ENCODE measurements around the gene RNFT2.

Gene RNFT2

DNA sequence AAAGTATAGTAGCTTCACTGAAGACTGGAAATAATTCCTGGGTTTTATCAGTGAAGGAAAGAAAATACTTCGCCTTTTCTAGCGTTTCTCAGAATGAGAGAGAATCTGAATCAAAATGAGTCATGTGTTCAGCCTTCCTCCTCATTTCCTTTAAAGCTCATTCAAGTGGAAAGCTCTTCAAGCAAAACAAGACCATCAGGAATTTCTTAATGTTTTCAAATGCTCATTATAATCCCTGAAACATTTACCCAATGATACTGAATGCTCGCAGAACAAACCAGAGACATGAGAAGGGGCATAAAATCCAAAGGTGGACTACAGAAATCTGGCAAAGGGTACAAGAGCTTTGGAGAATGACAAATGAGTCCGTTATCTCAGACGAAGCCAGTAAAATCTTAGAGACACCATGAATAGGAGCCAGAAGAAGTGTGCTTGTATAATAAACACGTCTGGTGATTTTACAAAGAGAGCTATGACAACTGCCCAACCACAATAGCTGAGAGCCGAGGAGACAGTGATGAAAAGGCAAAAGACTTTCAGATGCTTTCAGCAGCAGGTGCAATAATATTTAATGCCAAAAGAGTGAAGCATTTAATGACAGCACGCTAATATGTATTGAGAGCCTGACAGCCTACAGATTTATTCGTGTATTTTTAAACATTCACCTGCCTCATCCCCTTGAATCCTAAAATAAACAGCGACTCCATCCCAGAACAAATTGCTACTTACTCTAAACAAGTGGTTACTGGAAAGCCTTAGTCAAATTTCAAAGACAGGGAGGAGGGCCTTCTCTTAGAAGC lies 19.3 kb upstream of the RNFT2 start:
- Histone ChIP-seq H3K4me3 (no peak overlapping the region), H3K27ac (no peak overlapping the region)
- TF ChIP-seq, protein P1, sequence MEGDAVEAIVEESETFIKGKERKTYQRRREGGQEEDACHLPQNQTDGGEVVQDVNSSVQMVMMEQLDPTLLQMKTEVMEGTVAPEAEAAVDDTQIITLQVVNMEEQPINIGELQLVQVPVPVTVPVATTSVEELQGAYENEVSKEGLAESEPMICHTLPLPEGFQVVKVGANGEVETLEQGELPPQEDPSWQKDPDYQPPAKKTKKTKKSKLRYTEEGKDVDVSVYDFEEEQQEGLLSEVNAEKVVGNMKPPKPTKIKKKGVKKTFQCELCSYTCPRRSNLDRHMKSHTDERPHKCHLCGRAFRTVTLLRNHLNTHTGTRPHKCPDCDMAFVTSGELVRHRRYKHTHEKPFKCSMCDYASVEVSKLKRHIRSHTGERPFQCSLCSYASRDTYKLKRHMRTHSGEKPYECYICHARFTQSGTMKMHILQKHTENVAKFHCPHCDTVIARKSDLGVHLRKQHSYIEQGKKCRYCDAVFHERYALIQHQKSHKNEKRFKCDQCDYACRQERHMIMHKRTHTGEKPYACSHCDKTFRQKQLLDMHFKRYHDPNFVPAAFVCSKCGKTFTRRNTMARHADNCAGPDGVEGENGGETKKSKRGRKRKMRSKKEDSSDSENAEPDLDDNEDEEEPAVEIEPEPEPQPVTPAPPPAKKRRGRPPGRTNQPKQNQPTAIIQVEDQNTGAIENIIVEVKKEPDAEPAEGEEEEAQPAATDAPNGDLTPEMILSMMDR (IDR thresholded peaks at IDR 0.05), result no peak
- DNase-seq (ENCODE audit: low spot score), result no peak

DNA sequence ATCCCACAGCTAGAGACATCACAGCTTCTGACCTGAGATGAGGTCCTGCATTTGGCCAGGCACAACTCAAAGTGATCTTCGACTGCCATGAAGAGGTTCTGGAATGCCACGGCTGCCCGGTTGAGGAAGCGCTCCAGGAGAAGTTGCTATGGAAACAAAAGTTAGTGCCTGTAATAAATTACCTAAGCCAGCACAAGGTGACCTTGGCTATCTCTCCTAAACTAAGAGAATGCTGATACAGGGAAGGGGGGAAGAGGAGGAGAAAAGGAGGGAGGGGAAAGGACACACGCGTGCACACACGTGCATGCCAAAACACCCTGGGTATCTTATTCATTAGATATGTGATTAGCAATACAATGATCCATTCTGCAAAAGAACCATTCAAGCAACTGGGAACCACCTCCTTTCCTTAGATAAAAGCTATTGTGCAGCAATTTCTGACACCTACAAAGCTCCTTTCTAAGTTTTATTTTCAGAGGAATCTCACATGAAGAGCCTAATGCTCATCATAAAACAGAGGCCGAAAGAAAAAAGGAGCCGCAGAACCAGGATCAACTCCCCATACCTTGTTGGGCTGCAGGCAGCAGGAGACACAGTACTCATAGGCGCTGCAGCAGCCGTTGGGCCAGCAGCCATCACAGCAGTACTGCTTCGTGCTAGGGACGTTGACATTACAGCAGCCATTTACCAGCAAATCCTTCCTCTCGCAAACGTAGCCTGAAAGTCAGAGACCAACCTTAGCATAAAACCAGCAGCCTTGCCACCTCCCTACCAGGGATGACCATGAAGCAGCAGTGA lies 18.2 kb upstream of the RNFT2 start:
- TF ChIP-seq, protein P1 (IDR thresholded peaks at IDR 0.05), result no peak
- Histone ChIP-seq H3K4me3 (no peak overlapping the region), H3K27ac (no peak overlapping the region)
- DNase-seq (ENCODE audit: low spot score), result no peak

DNA sequence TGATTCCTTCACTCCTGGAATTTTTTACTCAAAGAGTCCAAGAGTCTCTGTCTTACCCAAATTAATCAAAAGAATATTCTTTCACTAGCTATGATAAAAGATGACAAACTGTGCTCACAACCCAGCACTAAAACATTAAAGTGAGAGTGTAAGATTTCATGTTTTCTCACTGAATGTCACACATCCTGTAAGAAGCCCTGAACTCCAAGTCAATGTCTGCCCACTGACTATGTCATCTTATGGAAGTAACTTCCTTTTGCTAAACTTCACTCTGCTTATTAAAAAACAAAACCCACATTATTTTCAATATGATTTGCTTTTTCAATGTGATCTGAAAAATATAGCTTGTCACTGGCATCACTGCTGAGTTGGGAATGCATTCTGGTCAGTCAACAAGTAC lies 15.9 kb upstream of the RNFT2 start:
- DNase-seq (ENCODE audit: low spot score), result no peak
- TF ChIP-seq, protein P1 (IDR thresholded peaks at IDR 0.05), result no peak
- no peak overlapping the region for H3K4me3 ChIP-seq
- no peak overlapping the region for H3K27ac ChIP-seq

DNA sequence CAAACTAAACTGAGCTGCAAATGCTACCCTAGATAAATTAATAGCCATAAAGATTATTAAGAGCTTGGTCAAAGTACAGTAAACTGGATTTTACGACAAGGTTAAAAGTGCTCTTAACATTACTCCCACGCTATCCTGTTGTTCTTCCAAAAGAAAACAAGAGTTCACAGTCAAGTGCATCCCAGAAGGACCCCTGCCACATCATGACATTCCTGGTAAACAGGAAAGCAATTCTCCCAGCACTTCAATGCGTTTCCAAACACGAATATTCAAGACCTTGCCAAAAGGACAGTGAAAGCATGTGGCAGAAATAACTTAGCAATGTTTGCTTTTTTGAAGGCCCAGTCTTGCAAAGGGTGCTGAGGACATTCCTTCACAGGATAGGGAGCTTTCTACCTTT lies 11.4 kb upstream of the RNFT2 start:
- Histone ChIP-seq H3K27ac (no peak overlapping the region), H3K4me3 (no peak overlapping the region)
- DNase-seq (ENCODE audit: low spot score), result no peak
- TF ChIP-seq, protein P1 (IDR thresholded peaks at IDR 0.05), result no peak

DNA sequence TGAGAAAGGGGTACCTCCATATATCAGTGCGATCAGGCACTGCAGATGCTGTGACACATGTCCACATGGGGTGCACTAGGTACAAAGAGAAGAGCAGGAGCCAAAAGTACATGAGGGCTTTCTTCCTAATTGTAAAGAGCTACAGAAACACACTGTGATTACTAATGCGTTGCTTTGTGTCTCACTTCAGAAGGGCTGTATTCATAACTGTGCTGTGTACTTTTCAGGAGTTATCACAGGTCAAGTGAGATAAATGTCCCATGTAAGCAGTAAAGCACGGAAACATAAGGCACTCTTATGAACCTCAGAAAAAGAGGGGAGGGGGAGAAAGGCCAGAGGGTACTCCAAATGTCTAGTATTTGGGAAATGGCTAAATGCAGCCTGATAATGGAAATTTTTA lies 10.9 kb upstream of the RNFT2 start:
- no peak for DNase-seq (ENCODE audit: low spot score)
- TF ChIP-seq, protein P1 (IDR thresholded peaks at IDR 0.05), result no peak
- no peak overlapping the region for H3K27ac ChIP-seq

DNA sequence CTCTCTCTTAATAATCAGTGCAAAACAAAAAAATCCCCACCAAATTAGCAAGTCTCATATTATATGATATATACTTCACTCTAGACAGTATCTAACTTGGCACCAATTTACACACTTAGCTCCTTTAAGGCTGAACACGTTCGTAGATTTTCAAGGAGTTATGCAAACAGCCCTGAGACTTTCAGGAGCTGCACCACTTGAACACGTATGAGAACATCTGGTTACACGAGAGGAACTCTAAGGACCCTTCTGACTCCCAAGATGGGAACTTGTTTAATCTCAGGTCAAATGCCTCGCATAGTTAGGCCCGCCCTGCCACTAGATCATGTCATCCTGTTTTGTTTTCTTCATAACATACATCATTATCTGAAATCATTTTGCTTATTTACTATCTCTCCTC lies 10.2 kb upstream of the RNFT2 start:
- Histone ChIP-seq H3K4me3 (no peak overlapping the region), H3K27ac (no peak overlapping the region)
- DNase-seq (ENCODE audit: low spot score), result no peak
- TF ChIP-seq, protein P1 (IDR thresholded peaks at IDR 0.05), result no peak

More for the DNA sequence above, 10.9 kb upstream of the RNFT2 start:
- H3K4me3 ChIP-seq, result no peak overlapping the region
